RWPE1 (cell line): Measurements from ENCODE around the gene DEPDC1B.
A peak's percentile ranks its signal among the peaks of the same experiment; 100 is the strongest.

Source experiments
- CTCF ChIA-PET: fragments of 350-600 bp; sonication (Branson Sonifier 250); formaldehyde crosslinking; extraction: SDS; loops from one replicate; lab custom pipeline; 2021; lab: Yijun Ruan, JAX
- POLR2A ChIA-PET: fragments of 400-600 bp; formaldehyde crosslinking; extraction: SDS; loops from one replicate; lab custom pipeline; 2020; ENCODE audit warnings: antibody characterized with exemption; ENCODE audit not compliant: low non-redundant PET; lab: Yijun Ruan, JAX
- DNase-seq: peaks from one replicate; pipeline ENCODE4 v3.0.0; 2012; ENCODE audit warnings: low spot score
- H3K27ac ChIP-seq: fragments of 450-650 bp; 2 replicates; pipeline ENCODE4 v1.5.1; 2017
- TF ChIP-seq, protein P1 (sequence below): fragments of 450-650 bp; conservative IDR thresholded peaks from 2 replicates; pipeline ENCODE4 v1.5.1; 2017; ENCODE audit warnings: low read depth, mild to moderate bottlenecking

The DEPDC1B gene

DNA sequence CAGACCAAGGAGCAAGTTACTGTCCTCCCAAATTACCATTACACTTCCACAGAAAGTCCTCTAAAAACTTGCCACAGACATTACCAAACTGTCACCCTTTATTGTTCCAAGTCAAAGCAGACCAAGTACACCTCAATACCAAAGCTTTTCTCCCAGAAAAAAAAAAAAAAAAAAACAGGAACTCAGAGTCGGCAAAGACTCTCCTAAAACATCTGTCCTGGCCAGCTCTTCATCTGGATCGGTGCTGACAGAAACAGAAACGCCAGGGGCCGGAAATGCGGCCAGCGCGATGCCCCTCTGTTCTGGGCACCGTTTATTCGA lies 718 bp downstream of the DEPDC1B start:
- peak overlapping the region; percentile 95 for H3K27ac ChIP-seq
- ChIA-PET CTCF (interaction anchor here (0.6 to 1.3 kb wide), 9 partner anchors 8 to 478 kb away, joined by 3 to 5 read pairs (median 4); no protein-coding TSS in a partner anchor), POLR2A (interaction anchor here (0.6 kb wide), 2 partner anchors 11 to 85 kb away, joined by 3 to 4 read pairs; no protein-coding TSS in a partner anchor)
- DNase-seq, result no peak
- TF ChIP-seq, protein P1, sequence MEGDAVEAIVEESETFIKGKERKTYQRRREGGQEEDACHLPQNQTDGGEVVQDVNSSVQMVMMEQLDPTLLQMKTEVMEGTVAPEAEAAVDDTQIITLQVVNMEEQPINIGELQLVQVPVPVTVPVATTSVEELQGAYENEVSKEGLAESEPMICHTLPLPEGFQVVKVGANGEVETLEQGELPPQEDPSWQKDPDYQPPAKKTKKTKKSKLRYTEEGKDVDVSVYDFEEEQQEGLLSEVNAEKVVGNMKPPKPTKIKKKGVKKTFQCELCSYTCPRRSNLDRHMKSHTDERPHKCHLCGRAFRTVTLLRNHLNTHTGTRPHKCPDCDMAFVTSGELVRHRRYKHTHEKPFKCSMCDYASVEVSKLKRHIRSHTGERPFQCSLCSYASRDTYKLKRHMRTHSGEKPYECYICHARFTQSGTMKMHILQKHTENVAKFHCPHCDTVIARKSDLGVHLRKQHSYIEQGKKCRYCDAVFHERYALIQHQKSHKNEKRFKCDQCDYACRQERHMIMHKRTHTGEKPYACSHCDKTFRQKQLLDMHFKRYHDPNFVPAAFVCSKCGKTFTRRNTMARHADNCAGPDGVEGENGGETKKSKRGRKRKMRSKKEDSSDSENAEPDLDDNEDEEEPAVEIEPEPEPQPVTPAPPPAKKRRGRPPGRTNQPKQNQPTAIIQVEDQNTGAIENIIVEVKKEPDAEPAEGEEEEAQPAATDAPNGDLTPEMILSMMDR, result no peak

DNA sequence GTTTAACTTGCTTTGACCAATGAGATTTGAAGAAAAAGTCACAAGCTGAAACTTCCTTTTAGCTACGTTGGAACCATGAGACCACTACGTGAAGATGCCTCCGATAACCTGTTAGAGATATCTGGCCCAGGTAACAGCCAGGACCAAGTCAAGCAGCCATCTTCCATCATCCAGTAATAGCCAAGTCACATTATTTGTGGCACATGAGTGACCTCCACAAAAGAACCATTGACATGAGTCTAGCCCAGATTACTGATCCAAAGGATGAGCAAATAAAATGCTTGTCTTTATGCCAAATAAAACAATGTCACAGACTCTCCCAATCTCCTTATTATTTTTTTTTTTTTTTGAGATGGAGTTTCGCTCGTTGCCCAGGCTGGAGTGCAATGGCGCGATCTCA lies 1.6 kb downstream of the DEPDC1B start:
- no peak overlapping the region for H3K27ac ChIP-seq
- TF ChIP-seq, protein P1, result no peak
- DNase-seq, result no peak
- POLR2A ChIA-PET, result no interaction called here
- CTCF ChIA-PET, result interaction anchor here (0.6 to 0.9 kb wide), 2 partner anchors 10 to 1234 kb away, joined by 3 to 4 read pairs; no protein-coding TSS in a partner anchor

DNA sequence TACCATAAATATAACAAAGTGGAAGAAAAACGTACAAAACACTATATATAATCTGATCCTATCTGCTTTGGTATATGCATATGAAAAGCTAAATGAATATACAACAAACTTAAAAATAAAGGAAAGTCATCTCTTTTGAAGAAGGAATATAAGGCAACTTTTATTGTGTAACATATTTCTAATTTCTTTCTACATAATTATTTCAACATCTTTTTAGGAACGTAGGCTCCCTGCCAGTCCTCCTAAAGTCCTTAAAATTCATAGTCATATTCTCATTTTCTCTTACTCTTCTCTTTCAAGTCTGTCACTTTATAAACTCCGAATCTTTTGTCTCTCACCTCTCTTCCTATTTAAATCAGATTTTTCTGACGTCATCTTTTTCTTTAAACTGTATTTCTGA lies 9.6 kb downstream of the DEPDC1B start:
- TF ChIP-seq, protein P1, result no peak
- ChIA-PET CTCF (interaction anchor here (0.7 kb wide), 1 partner anchor 13 kb away, joined by 3 read pairs; no protein-coding TSS in a partner anchor), POLR2A (no interaction called here)
- DNase-seq, result no peak
- no peak overlapping the region for H3K27ac ChIP-seq

DNA sequence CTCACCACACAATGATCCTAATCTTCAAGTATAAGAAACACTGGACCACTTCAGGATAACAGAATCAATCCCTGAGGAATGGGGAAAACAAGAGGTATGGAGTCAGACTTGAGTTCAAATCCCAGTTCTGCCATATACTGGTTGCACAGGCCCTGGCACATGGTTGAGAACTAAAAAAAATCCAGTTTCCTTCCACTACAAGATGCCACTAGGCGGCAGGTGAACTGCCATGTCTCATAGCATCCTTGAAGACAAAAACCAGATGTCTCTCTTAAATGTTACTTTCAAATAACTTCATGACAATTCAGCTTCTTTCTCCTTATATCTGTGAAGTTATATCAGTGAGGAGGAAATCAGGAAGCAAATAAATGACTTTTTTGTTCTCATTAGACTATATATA lies 11.0 kb downstream of the DEPDC1B start:
- no peak overlapping the region for H3K27ac ChIP-seq
- ChIA-PET POLR2A (no interaction called here), CTCF (interaction anchor here (0.6 to 1.5 kb wide), 7 partner anchors 10 to 193 kb away, joined by 3 to 8 read pairs (median 3); no protein-coding TSS in a partner anchor)
- no peak for DNase-seq
- TF ChIP-seq, protein P1, result no peak

DNA sequence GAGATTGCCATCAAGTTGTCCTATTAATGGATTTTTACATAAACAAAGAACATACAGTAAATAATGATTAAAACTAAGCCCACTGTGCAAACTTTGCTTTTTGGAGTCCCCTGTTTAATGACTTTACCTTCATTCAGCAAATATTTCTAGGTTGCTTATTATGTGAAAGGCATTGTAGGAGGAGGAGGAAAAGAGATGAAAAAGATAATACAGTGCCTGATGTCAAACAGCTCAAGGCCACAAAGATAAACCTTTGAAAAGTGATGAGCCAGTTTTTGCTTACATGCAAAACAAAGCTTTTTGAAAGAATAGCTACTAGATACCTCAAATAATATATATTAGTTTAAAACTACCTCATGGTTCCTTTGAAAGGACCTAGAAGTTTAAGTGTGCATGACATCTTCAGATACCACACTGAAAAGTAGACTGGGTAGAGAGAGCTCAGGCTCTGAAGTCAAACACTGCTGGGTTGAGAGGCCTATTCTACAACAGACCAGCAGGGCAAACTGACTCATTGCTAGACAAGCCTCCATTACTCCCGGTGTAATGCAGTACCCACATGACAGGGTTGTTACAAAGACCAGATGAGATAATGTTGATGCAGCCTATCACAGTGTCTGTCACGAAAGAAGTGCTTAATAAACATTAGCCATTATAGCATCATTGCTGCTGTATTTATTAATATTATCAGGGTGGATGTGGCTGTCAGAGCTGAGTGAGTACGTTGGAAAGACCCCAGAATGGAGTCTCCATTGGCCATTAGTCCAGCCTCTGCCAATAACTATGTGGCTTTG lies 11.8 kb downstream of the DEPDC1B start:
- TF ChIP-seq, protein P1, result no peak
- peak; percentile 45 for DNase-seq
- H3K27ac ChIP-seq, result no peak overlapping the region
- ChIA-PET POLR2A (interaction anchor here (0.6 kb wide), 1 partner anchor 11 kb away, joined by 3 read pairs; no protein-coding TSS in a partner anchor), CTCF (interaction anchor here (0.6 to 1.5 kb wide), 9 partner anchors 10 to 194 kb away, joined by 3 to 8 read pairs (median 4); no protein-coding TSS in a partner anchor)

DNA sequence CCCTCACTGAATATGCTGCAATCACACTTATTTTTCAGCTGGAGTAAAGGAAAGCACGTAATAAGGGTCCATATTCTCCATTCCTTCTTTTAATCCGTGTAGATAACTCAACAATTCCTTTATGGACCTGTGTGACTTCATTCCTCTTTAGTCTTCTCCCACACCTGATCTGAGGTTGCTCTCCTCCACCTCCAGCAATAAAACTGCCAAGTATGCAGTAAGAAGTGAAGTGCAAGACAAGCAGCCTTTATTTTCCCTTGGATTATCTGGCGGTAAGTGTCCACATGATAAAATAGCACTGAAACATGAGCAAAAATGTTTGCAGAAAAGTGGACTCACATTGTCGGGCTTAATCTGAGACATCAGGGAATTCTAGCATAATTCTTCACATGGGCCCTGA lies 13.8 kb downstream of the DEPDC1B start:
- TF ChIP-seq, protein P1, result no peak
- H3K27ac ChIP-seq, result no peak overlapping the region
- ChIA-PET CTCF (interaction anchor here (0.6 kb wide), 1 partner anchor 17 kb away, joined by 3 read pairs; no protein-coding TSS in a partner anchor), POLR2A (no interaction called here)
- DNase-seq, result no peak
